ENCODE data around the gene MAD1L1.

DNA sequence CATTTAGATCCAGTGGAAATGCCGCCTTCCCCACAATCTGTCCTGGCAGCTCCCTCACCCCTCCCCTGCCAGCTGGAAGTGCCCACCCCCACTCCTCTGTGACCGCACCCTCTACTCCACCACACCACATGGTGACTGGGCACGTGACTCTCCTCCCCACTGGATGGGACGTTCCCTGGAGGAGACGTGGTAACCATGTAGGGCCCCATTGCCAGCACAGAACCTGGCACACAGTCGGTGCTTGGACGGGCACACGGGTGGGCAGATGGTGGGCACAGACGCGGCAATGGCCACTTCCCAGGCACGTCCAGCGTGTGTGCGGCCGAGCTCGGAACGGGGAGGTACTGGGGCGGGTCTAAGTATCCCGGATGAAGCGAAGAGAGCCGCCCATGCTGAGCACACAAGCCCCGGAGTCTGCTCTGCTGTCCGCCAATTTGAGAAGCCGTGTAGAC lies 245.6 kb downstream of the MAD1L1 start:
- TF ChIP-seq POLR2AphosphoS5 (IDR thresholded peaks at IDR 0.05): no peak
- TF ChIP-seq POLR2A (IDR thresholded peaks at IDR 0.05): no peak
